Mammary epithelial cell (primary cell): ENCODE data around the gene RAMP2.

Experiments
- CTCF ChIP-seq, 2 donors: IDR thresholded peaks in 1 of 2; conservative IDR thresholded peaks in 1 of 2; 2 replicates each; pipeline ENCODE4 v1.5.1; 2011 to 2012; ENCODE audit warnings: inconsistent platforms in 2 of 2, low read length in 2 of 2, mild to moderate bottlenecking in 2 of 2, control low read depth in 1 of 2, low read depth in 1 of 2; ENCODE audit not compliant: insufficient read depth in 1 of 2; ENCODE audit errors: extremely low read depth in 1 of 2
- EZH2 ChIP-seq: IDR thresholded peaks from 2 replicates; pipeline ENCODE4 v1.6.1; 2012; ENCODE audit warnings: low read length, inconsistent platforms, borderline replicate concordance

DNA sequence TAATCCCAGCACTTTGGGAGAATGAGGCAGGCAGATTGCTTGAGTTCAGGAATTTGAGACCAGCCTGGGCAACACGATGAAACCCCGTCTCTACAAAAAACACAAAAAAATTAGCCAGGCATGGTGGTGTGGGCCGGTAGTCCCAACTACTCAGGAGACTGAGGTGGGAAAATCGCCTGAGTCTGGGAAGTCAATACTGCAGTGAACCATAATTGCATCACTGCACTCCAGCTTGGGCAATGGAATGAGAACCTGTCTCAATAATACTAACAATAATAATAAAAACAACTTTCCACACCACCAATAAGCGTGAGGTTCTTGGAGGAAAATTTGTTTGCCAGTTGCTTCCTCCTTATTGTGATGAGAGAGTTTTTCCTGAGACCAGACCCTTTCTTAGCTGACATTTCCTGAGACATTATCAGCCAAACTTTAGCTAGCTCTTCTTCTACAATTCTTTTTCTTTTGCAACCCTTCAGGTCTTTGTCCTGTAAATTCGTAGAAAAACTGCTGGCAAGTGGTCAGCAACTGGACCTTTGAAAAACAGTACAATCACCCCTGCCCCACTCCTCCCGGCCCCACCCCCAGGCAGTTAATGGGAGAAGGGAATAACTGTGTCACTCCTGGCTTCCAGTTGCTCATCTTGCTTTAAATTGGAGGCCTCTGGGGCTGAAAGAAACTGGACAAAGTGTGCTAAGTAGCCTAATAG is 12.7 kb upstream of the RAMP2 start:
- TF ChIP-seq CTCF (conservative IDR thresholded peaks at IDR 0.05 in 1 of 2, IDR thresholded peaks at IDR 0.05 in 1 of 2; ENCODE audit: extremely low read depth in 1 of 2, insufficient read depth in 1 of 2, low read depth in 1 of 2, low read length in 2 of 2) = no peak
- no peak for TF ChIP-seq EZH2
